ENCODE data around the gene PIP5K1B.

The PIP5K1B gene

DNA sequence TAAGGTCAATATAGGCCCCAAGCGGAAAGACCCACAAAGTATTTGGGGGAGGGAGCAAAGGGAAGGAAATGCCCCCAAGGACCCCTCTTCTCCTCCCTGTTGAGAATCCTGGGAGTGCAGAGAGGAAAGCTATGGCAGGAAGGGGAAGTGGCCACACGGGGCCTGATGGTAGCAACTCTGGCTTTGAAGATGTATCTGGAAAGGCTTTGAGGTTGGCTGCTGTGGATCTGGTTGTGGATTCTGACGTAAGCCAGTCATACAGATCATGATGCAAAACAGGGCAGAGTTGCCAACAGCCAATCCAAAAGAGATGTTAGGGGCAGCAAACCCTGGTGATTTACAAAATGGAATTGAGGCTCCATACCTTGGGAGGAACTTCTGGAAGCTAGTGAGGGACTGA is 200.1 kb downstream of the PIP5K1B start:
- TF ChIP-seq CEBPB (IDR thresholded peaks at IDR 0.05) (no peak), ZBTB7A (IDR thresholded peaks at IDR 0.05; ENCODE audit: low read depth) (no peak), EGR1 (IDR thresholded peaks at IDR 0.05) (no peak), TAF1 (IDR thresholded peaks at IDR 0.05; ENCODE audit: low read depth) (no peak), YY1 (IDR thresholded peaks at IDR 0.05; ENCODE audit: low read depth) (no peak), TEAD4 (IDR thresholded peaks at IDR 0.05) (no peak), CREB1 (IDR thresholded peaks at IDR 0.05; ENCODE audit: low read depth) (no peak), FOXM1 (IDR thresholded peaks at IDR 0.05; ENCODE audit: borderline replicate concordance, low read depth) (no peak), EP300 (IDR thresholded peaks at IDR 0.05; ENCODE audit: borderline replicate concordance) (no peak), REST (IDR thresholded peaks at IDR 0.05; ENCODE audit: low read depth) (no peak)
- TF ChIP-seq, protein P1, sequence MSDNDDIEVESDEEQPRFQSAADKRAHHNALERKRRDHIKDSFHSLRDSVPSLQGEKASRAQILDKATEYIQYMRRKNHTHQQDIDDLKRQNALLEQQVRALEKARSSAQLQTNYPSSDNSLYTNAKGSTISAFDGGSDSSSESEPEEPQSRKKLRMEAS (IDR thresholded peaks at IDR 0.05) = no peak
- TF ChIP-seq, protein P2, sequence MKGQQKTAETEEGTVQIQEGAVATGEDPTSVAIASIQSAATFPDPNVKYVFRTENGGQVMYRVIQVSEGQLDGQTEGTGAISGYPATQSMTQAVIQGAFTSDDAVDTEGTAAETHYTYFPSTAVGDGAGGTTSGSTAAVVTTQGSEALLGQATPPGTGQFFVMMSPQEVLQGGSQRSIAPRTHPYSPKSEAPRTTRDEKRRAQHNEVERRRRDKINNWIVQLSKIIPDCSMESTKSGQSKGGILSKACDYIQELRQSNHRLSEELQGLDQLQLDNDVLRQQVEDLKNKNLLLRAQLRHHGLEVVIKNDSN (IDR thresholded peaks at IDR 0.05) = no peak

- TF ChIP-seq TAF1 (IDR thresholded peaks at IDR 0.05; ENCODE audit: low read depth) = no peak
- no peak for TF ChIP-seq YY1 (IDR thresholded peaks at IDR 0.05; ENCODE audit: low read depth)
- TF ChIP-seq EGR1 (IDR thresholded peaks at IDR 0.05) = no peak
- no peak for TF ChIP-seq TCF12 (IDR thresholded peaks at IDR 0.05; ENCODE audit: low read depth)
- no peak for TF ChIP-seq CEBPB (IDR thresholded peaks at IDR 0.05)
- no peak for TF ChIP-seq RAD21 (IDR thresholded peaks at IDR 0.05; ENCODE audit: low read depth)
- TF ChIP-seq NFIC (IDR thresholded peaks at IDR 0.05) = no peak
- TF ChIP-seq CREB1 (IDR thresholded peaks at IDR 0.05; ENCODE audit: low read depth) = no peak
- TF ChIP-seq, protein P1 (IDR thresholded peaks at IDR 0.05) = no peak
- TF ChIP-seq, protein P2 (IDR thresholded peaks at IDR 0.05) = no peak
- no peak for TF ChIP-seq REST (IDR thresholded peaks at IDR 0.05; ENCODE audit: low read depth)
- no peak for TF ChIP-seq TEAD4 (IDR thresholded peaks at IDR 0.05)
Measured at GRCh38 chr9:68907910-68908309, 202.9 kb downstream of the PIP5K1B start.

DNA sequence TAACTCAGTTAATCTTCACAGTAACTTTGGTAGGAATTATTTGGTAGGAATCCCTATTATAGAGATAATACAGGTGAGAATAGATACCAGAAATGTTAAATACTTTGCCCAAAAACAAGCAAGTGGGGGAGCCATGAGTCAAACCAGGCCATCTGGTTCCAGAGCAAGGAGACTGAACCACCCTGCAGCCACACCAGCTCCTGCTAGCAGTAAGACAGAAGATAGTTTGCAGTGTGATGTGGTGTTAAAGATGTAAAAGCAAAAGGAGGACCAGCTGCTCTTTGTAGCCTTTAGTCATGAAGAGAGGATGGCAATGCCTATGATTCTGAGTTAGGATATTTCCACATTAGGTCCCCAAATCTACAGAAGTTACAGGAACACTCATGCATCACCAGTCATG is 207.5 kb downstream of the PIP5K1B start:
- TF ChIP-seq YY1 (IDR thresholded peaks at IDR 0.05; ENCODE audit: low read depth) (no peak), CEBPB (IDR thresholded peaks at IDR 0.05) (no peak), REST (IDR thresholded peaks at IDR 0.05; ENCODE audit: low read depth) (no peak), TEAD4 (IDR thresholded peaks at IDR 0.05) (no peak), FOXM1 (IDR thresholded peaks at IDR 0.05; ENCODE audit: borderline replicate concordance, low read depth) (no peak), TCF12 (IDR thresholded peaks at IDR 0.05; ENCODE audit: low read depth) (no peak)
- TF ChIP-seq, protein P1 (IDR thresholded peaks at IDR 0.05) = no peak

GRCh38 chr9:68913054-68913453 is 208.0 kb downstream of the PIP5K1B start:
- no peak for TF ChIP-seq RAD21 (IDR thresholded peaks at IDR 0.05; ENCODE audit: low read depth)
- TF ChIP-seq, protein P2 (IDR thresholded peaks at IDR 0.05) = no peak
- TF ChIP-seq CREB1 (IDR thresholded peaks at IDR 0.05; ENCODE audit: low read depth) = no peak
- no peak for TF ChIP-seq FOXM1 (IDR thresholded peaks at IDR 0.05; ENCODE audit: borderline replicate concordance, low read depth)
